HG03469 (cell line): ENCODE results near the gene INTS12.
"Not testable (repeated sequence)": the region's sequence is repeated elsewhere in the genome, so short reads cannot be mapped to it uniquely, and the experiment has no call there.

ENCODE experiments used
- ATAC-seq: cut with Tn5 transposase; IDR thresholded peaks from one replicate; pipeline ENCODE4 v1.9.1; 2021; ENCODE audit warnings: mild to moderate bottlenecking, moderate library complexity, moderate number of reproducible peaks; ENCODE audit not compliant: unreplicated experiment

Gene INTS12

DNA sequence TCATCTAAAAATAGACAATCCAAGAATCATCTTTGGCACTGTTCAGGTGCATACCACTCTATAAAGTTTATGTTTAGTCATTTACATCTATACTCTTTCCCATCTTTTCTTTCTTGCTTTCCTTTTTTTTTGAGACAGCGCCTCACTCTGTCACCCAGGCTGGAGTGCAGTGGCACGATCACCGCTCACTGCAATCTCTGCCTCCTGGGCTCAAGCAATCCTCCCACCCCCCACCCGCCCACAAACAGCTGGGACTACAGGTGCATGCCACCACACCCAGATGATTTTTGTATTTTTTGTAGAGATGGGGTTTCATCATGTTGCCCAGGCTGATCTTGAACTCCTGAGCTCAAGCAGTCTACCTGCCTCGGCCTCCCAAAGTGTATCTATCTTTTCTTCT lies 13.7 kb downstream of the INTS12 start:
- ATAC-seq, result not testable (repeated sequence)

DNA sequence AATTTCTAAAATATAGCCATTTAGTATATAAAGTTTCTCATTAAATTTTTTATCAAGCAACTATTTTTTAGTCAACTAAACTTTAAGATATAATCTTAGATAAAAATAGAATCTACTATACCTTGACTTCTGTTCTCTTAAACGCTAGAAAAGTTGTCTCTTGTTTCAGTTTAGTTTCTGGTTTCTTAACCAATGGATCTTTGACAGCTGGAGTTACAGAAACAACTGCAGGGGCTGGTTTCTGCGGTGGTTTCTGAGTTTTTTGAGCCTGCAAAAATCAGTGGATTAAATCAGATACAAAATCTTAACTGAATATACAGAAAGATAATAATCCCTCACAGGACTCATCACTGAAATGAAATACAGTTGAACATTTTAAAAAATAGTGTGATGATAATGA lies 21.9 kb downstream of the INTS12 start:
- no peak for ATAC-seq

DNA sequence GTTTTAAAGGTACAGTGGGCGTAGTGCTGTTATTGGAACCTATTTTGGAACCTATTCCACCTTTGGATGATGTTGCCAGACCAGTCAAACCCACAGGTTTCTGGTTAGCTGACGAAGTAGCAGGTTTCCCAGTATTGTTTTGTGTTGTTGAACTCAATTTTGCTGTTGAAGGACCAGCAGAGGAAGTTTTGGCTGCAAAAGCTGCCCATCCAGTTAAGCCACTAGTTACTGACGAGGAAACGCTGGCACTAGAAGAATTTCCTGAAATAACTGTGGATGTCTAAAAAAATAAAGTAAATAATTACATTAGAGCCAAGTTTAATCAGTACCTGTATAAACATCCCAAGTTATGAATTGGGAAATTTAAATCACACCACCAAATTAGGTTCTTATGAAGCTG lies 25.5 kb downstream of the INTS12 start:
- no peak for ATAC-seq

DNA sequence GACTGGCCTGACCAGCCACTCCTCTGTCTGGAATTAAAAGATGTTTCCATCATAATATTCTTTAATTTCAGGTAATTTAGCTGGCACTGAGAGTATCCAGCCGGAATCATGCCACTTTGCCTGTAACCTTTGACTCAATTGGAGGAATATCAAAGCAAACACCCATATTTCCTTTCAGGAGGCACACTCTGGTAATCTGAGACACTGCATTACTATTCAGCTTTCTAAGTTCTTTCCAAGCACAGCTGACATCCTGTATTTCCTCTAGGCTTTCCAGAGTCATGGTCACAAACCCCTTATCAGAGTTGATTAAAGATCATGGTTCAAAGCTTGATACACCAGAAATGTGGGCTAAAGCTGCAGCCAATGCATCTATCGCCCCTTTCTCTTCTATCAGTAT lies 29.3 kb downstream of the INTS12 start:
- ATAC-seq, result no peak

DNA sequence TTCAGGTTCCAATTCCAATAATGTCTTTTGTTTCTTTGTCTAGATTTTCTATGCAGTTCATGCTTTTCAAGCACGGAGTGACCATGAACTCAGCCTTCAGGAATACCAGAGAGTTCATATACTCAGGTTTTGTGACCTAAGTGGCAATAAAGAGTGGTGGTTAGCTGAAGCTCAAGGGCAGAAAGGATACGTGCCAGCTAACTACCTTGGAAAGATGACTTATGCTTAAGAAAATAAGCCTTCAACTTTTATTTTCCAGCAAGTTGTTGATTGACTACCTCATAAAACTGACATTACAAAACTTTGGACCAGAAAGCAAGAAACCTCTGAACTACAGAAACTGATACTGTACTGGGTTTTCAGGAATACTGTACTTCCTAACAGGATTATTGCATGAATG lies 30.8 kb downstream of the INTS12 start:
- ATAC-seq, result no peak

DNA sequence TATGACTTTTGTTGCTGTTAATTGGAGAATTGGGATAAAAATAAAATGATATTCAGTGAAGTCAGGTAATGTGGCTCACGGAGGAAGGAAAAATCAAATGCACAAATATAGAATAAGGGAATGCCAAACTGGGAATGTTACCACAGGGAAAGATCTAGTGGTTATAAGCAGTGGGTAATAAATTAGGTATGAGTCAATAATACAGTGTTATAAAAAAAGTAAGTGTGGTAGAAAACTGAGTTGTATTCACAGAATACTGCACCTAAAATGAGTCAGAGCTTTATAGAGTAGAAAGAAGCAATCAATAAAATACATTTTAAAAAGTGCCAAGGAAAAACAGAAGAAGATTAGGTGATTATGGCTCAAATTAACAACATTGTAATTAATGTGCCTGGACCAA lies 34.5 kb downstream of the INTS12 start:
- no peak for ATAC-seq

DNA sequence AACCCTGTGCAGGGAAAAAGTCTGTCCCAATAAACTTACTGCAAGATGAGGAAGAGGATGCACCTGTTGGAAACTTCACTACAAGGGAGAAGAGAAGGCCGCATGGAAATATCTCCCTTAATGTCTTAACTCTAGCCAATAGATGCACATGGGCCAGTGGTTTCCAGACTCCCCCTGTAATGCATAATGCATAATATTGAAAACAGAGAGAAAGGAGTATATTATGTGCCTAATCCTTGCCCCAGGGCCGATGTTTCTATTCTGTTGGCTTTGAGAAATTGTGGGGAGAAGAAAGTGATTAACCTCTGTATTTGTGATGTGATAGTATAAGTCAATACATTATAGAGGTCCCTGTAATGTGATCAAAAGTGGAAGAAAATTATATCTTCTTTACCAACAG lies 37.2 kb downstream of the INTS12 start:
- no peak for ATAC-seq

DNA sequence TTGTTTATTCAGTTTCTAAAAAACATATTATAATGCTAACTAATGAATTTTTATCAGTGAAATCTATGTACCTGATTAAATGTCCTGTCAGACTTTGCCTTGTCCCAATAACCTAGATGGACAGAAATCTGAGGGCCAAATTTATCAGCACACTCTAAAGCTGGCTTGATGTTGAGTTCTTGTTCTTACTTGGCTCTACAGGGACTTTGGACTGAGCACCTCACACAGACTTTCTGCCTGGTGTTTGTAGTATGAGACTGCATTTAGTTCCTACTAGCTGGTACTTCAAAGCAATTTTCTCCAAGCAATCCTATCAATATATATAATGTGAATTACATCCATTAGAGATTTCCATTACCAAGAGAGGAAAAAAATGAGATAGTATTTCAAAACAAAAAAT lies 37.8 kb downstream of the INTS12 start:
- no peak for ATAC-seq

DNA sequence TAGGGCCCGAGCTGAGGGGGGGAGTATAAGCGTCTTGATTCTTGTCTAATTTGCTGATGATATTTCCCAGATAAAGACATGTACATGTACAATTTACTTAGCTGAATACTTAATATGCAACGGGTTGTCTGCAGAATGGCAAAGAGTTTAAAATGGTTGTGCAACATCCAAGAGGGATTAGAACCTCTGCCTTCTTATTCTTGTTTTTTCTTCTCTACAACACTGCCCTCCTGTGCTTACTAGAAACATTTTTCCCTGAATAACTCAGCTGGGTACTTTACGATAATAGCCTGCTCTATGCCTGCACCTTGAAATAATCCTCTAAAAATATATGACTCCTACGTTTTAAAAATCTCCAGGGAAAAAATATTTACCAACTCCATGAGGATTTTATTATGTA lies 41.8 kb downstream of the INTS12 start:
- ATAC-seq, result no peak

DNA sequence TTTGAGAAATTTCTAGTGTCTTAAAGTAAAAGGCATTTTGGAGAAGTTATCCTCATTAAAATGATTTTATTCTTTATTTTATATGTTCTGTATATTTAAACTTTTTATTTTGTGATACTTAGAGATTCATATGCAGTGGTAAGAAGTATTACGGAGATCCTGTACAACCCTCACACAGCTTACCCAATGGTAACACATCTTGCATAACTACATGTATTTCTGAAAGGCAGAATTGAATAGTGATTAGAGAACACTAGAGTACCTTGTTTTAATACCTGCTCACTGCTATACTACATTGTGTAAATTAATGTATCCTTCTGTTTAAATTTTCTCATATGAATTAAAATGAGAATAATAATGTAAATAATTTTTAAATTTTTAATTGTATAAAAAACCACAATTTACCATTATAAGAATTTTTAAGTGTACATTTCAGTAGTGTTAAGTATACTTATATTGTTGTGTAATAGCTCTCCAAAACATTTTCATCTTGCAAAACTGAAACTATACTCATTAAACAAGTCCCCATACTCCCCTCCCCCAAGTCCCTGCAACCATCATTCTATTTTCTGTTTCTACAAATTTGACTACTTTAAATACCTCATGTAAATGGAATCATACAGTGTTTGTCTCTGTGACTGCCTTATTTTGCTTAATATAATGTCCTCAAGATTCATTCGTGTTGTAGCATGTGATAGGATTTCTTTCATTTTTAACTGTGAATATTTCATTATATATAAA lies 45.4 kb downstream of the INTS12 start:
- no peak for ATAC-seq

DNA sequence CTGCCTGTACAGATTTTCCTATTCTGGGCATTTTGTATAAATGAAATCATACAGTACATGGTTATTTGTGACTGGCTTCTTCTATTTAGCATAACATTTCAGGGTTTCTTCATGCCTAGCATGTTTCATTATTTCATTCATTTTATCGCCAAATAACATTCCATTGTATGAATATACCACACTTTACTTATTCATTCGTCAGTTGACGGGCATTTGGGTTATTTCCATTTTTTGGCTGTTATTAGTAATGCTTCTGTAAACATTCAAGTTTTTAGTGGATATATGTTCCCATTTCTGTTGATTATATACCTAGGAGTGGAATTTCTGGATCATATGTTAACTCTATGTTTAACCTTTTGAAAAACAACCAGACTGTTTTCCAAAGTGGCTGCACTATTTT lies 47.5 kb downstream of the INTS12 start:
- ATAC-seq, result no peak

DNA sequence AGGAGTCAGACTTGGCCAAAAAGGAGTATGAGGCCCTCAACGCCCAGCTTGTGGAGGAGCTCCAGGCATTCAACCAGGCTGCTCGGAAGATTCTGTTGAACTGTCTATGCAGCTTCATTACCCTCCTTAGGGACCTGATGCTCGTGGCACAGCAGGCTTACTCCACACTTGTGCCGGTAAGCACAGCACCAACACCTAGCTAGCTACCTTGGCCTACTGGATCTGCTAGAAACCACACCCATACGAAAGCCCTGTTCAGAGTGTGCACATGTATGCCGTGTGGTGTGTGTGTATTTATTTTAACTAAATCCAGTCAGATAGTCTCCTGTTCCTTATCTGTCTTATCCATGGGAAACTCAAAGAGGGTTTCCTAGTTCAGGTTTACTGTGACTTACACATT lies 49.3 kb downstream of the INTS12 start:
- ATAC-seq, result no peak

DNA sequence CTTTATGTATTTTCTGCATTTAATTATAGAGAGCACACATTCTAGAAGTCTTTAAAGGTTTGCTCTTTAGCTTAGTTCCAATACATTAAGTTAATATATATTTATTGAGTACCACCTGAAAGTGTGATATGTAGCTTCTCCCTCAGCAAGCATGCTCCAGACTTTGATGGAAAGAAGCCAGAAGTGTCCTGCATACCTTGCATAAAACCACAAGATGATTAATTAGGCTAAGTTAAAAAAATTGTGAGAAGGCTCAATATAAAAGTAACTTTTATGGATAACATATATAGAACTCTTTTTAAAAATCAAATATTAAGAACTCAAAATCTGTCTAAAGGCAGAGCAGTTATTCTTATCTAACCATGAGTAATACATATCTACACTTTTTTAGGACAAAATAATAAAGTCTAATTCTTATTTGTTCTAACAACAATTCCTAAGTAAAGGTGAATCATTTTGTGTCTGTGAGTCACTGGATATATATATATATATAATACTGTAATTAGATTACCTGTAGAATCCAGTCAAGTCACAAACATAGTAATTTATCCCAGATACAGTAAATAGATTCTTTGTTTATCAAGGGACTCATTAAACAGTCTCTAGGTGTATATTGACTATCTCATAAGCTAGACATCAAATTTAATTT lies 51.2 kb downstream of the INTS12 start:
- no peak for ATAC-seq

DNA sequence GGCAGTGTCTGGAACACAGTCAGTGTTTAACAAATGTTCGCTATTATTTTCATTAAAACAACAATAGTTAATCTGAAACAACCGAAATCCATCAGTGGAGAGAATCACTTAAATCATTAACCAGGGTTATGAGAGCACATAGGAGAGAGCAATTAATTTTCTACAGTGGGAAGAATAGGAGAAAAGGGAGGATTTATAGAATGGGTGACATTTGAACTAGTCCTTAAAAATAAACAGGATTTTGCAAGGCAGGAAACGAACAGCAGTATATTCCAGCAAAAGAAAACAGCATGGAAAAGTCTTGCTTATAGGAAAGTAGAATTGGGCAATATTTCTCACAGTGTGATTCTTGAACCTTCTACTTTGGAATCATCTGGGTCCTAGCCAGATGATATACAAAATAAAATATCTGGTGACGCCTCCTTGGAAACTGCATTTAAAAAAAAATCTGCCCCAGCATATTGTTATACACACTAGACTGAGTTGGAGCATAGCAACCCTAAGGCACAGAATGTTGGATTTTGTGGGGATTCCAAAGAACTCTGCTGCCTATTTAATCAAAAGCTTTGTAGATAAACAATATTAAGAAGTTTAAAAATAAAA lies 56.1 kb downstream of the INTS12 start:
- no peak for ATAC-seq

DNA sequence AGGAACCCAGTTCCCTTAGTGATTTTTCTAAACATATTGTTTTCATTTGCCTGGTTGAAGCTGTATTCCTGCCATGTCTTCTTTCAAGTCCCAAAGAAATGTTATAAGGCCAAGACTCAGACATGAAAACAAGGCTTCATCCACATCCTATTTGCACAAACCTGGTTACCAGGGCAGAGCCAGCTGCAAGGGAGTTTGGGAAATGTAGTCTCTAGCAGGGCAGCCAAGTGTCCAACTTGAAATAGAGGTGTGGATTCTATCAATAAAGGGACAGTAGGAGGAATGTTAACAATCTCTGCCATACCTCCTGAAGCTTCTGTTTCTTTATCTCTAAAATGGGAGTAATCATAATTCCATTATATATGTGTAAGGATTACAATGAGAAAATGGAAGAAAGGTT lies 56.6 kb downstream of the INTS12 start:
- no peak for ATAC-seq

DNA sequence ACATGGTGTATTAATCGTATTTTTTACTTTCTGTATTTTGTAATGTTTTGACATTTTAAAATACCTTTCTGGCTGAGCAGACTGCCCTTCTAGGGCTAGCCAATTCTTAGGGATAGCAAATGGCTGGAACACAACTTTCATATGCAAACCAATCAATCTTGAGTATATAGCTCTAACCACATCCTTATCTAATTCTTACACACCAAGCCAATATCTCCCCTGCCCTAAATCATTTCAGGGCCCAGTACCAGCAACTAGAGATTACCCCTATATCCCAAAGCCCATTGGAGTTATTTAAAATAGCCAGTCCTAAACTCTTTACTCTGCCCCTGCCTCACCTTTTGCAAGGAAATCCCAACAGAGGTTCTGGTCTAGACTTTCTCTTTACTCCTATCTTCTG lies 58.3 kb downstream of the INTS12 start:
- ATAC-seq, result no peak

DNA sequence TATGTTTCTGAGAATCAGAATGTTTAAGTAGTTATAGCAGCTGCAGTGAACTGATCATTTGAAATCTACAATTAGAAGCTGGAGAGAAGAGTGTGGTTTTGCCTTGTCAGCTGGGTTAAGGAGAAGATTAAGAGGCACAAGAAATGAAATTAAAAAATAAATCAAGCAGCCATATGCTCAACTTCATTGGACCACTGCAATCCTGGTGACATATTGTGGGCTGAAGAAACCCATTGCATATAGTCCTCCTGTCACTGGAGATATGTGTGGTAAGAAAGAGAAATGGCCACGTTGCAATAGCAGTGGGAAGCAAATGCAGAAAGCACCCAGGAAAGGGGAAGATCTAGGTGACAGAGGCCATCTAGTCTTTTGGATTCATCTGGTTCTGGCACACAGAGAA lies 63.0 kb downstream of the INTS12 start:
- no peak for ATAC-seq

DNA sequence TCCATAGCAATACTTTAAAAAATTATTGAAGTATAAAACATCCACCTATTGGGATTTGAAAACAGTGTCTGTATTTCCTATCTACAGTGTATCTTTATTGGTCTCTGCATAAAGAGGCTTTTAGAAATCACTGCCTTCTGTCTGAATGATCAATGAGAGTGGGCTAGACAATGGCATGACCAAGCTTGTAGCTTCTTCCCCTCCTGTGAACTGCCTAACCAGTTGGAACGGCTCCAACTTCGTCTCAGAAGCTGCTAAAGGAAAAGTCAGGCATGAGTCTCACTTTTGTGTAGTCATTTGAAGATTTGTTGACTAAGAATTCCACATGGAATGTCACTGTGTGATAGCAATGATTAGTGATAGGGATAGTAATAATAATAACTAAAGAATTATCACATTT lies 64.2 kb downstream of the INTS12 start:
- ATAC-seq, result no peak

DNA sequence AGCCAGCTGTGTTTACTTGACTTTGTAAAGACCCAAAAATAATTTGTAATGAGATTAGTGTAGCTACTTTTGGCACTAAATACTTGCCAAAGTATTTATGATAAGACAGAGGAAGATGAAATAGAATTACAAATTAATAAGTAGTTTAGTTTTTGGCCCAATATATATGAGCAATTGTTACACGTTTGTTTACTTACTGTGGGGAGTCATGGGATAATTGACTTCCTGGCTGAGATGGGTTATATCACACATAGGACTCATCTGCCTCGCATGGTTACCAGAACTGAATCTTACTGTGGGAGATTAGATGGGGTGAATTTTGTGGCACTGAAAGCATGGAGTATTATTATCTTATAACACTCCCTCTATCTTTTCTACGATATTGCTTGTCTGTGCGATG lies 66.6 kb downstream of the INTS12 start:
- no peak for ATAC-seq

DNA sequence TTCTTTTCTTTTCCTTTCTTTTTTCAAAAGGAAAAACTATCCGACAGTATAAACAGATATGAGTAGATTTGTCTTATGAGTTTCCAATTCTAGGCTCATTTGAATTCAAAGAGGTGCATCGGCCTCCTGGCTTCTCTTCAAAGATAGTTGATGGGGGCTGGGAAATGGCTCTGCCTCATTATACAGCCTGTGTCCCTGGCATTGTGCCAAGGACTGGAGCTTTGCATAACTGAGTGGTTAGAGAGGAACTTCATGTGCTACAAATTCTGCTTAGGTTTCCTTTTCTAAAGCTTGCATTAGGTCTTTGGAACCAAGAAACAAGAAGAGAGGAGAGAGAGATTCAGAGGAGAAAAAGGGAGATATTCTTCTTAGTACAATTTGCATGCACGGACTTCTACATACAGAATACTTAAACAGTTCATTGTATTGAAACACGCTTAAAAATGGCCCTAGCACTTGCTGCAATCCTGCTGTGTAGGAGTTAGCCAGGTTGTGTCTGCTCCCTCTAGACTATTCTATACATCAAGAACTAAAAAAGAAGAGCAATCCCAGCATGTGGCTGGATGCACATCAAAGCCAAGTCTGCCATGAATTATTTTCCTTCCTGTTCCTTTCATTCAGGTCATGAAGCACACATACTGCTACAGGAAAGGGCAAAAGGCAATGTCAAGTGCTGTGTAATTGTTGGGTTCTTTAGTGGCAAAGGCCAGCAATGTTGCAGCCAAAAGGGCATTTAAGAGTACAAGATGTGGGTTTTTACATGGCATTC lies 70.9 kb downstream of the INTS12 start:
- ATAC-seq, result peak; percentile 77

DNA sequence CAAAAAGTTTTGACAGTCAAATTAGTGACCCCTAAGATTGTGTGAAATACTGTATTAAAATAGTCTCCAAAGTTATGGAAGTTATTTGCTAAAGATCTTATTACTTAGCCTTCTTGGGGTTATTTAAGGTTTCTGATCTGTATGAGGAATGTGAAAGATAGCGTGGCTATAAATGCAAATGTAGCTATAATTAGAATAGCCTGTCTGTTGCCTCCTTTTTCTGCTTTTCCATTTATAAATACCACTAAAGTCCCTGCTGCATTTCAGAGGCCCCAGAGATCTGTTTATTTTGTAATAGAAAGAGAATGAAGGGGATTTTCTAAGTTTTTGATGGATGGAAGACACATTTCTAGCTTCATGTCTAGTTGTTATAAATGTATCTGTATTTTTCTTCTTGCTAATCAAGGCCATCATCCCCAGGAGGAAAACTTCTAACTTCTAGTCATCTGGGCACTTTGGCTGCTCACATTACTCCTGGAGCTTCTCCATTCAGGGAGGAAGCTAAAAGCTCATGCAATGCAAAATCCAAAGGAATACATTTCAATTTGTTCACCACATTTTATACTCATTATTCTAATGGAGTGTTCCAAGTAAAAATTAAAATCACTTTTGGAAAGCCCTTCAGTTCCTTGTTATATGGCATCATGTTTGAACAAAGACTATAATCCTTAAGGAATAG lies 73.9 kb downstream of the INTS12 start:
- ATAC-seq, result no peak
